Measurements from ENCODE around the gene ADAMTSL1.
A peak's percentile ranks its signal among the peaks of the same experiment; 100 is the strongest.

GRCh38 chr9:18442629-18443491 lies 31.1 kb upstream of the ADAMTSL1 start:
- TF ChIP-seq CTCF (conservative IDR thresholded peaks at IDR 0.05; ENCODE audit: low read length) = peak; percentile 98
- TF ChIP-seq EZH2phosphoT487 (IDR thresholded peaks at IDR 0.05; ENCODE audit: borderline replicate concordance) = no peak
